ENCODE data around the gene PPIP5K1. TPM values are rescaled to one million over a fixed set of nuclear protein-coding genes. Genes with fewer than 3 reads are reported as not detected.
"Not testable (repeated sequence)": the region's sequence is repeated elsewhere in the genome, so short reads cannot be mapped to it uniquely, and the experiment has no call there.

PPIP5K1 gene
- 26.9 TPM for total RNA-seq (ENCODE audit: unreplicated experiment)
- long read RNA-seq, result 0 reads

- H3K4me1 Mint-ChIP-seq (ENCODE audit: unreplicated experiment); H3K27me3 Mint-ChIP-seq (ENCODE audit: unreplicated experiment); H3K4me3 Mint-ChIP-seq (ENCODE audit: unreplicated experiment); H3K27ac Mint-ChIP-seq (ENCODE audit: unreplicated experiment); DNase-seq (ENCODE audit: low spot score); H3K36me3 Mint-ChIP-seq (ENCODE audit: low read depth, unreplicated experiment); H3K9me3 Mint-ChIP-seq (ENCODE audit: unreplicated experiment): not testable (repeated sequence)
These were observed at the start of gene PPIP5K1 for GRCh38 chr15:43589778-43590466. Gene PPIP5K1 (minus strand): TSS chr15:43590208. CDS start chr15:43584504, 5,704 bp downstream.

GRCh38 chr15:43638464-43639204, 48.6 kb upstream of the PPIP5K1 start:
- DNase-seq (ENCODE audit: low spot score); H3K27me3 Mint-ChIP-seq (ENCODE audit: unreplicated experiment); H3K9me3 Mint-ChIP-seq (ENCODE audit: unreplicated experiment); H3K27ac Mint-ChIP-seq (ENCODE audit: unreplicated experiment); H3K4me1 Mint-ChIP-seq (ENCODE audit: unreplicated experiment); H3K4me3 Mint-ChIP-seq (ENCODE audit: unreplicated experiment); H3K36me3 Mint-ChIP-seq (ENCODE audit: low read depth, unreplicated experiment): not testable (repeated sequence)

- not testable (repeated sequence) for H3K27me3 Mint-ChIP-seq (ENCODE audit: unreplicated experiment); DNase-seq (ENCODE audit: low spot score); H3K4me3 Mint-ChIP-seq (ENCODE audit: unreplicated experiment); H3K36me3 Mint-ChIP-seq (ENCODE audit: low read depth, unreplicated experiment); H3K27ac Mint-ChIP-seq (ENCODE audit: unreplicated experiment); H3K9me3 Mint-ChIP-seq (ENCODE audit: unreplicated experiment); H3K4me1 Mint-ChIP-seq (ENCODE audit: unreplicated experiment)
These were observed 36.9 kb upstream of the PPIP5K1 start for GRCh38 chr15:43626937-43627336.

- Mint-ChIP-seq H3K36me3 (ENCODE audit: low read depth, unreplicated experiment) (no peaks in the 10 kb centered on the region), H3K9me3 (ENCODE audit: unreplicated experiment) (no peaks in the 10 kb centered on the region), H3K4me1 (ENCODE audit: unreplicated experiment) (no peaks in the 10 kb centered on the region), H3K4me3 (ENCODE audit: unreplicated experiment) (no peak overlapping the region), H3K27ac (ENCODE audit: unreplicated experiment) (no peak overlapping the region), H3K27me3 (ENCODE audit: unreplicated experiment) (peaks cover 2% of the 10 kb centered on the region)
- no peak for DNase-seq (ENCODE audit: low spot score)
- no peak for TF ChIP-seq CTCF (IDR thresholded peaks at IDR 0.05; ENCODE audit: unreplicated experiment)
These were observed 35.1 kb upstream of the PPIP5K1 start for GRCh38 chr15:43625106-43625505.

DNA sequence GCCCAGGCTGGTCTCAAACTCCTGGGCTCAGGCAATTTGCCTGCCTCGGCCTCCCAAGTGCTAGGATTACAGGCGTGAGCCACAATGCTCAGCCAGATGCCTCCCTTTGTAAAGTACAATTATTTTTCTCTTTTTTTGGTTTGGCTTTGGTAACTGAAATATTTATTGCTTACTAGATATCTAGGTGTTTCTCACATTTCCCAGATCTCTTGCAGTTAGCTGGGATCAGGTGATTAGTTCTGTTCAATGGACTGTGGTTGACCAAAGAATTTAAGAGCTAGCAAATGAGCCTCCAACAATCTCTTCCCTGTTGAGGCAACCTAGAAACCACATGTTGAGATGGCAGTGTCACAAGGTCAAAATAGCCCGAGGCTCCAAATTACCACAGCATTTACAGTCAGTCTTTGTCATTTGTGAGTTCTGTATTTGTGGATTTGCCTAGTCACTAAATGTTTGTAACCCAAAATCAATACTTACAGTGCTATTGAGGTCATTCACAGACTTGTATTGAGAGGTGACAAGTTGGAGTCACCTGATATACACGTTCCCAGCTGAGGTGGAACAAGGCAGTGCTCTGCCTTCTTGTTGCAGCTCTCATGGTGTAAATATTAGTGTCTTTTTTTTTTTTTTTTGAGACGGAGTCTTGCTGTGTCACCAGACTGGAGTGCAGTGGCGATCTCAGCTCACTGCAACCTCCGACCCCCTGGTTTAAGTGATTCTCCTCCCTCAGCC, 32.2 kb upstream of the PPIP5K1 start:
- H3K4me1 Mint-ChIP-seq (ENCODE audit: unreplicated experiment); DNase-seq (ENCODE audit: low spot score); H3K36me3 Mint-ChIP-seq (ENCODE audit: low read depth, unreplicated experiment); H3K9me3 Mint-ChIP-seq (ENCODE audit: unreplicated experiment); H3K27me3 Mint-ChIP-seq (ENCODE audit: unreplicated experiment); H3K27ac Mint-ChIP-seq (ENCODE audit: unreplicated experiment); H3K4me3 Mint-ChIP-seq (ENCODE audit: unreplicated experiment): not testable (repeated sequence)

DNA sequence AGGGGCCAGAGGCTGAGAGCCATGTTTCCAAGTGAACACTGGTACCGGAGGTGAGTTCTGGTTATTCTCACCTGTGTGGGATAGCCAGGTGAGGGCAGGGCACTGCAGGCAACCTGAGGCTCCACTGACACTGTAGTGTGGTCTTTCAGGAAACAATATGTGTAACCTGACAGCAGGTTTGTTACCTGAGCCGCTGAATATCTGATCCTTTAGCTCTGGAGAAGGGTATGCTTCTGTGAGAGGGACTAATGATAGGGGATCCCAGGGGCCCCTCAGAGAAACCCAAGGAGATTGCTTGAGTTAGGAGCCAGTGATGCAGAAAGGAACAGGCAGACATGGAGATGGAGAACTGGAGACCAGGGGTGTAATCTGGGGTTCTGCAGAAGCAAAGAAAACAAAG, 28.7 kb upstream of the PPIP5K1 start, which contains the start of gene STRC:
STRC (minus strand) TSS at position 101 of the 400 bp plus-strand sequence; CDS start at position 23, 78 bp downstream.
- not testable (repeated sequence) for H3K9me3 Mint-ChIP-seq (ENCODE audit: unreplicated experiment); H3K4me1 Mint-ChIP-seq (ENCODE audit: unreplicated experiment); H3K36me3 Mint-ChIP-seq (ENCODE audit: low read depth, unreplicated experiment); DNase-seq (ENCODE audit: low spot score); H3K4me3 Mint-ChIP-seq (ENCODE audit: unreplicated experiment); H3K27me3 Mint-ChIP-seq (ENCODE audit: unreplicated experiment); H3K27ac Mint-ChIP-seq (ENCODE audit: unreplicated experiment)

DNA sequence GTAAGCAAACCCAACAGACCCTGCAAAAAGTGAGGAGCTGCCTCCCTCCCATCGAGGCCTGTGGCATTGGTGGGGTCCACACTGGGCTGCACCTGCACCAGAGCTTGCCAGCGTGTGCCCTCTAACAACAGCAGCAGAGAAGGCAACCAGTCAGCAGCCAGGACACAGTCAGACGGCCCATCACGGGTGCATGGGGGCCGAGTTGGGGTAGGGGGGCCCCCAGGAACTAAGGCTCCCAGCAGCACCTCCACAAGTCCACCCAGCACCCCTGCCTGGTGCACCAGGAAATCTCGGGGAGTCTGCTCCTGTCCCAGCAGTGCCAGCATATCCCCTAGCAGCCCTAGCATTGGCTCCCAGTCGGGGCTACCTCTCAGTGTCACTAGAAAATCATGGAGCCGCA, 27.7 kb upstream of the PPIP5K1 start:
- not testable (repeated sequence) for DNase-seq (ENCODE audit: low spot score); H3K4me3 Mint-ChIP-seq (ENCODE audit: unreplicated experiment); H3K27me3 Mint-ChIP-seq (ENCODE audit: unreplicated experiment); H3K27ac Mint-ChIP-seq (ENCODE audit: unreplicated experiment); H3K36me3 Mint-ChIP-seq (ENCODE audit: low read depth, unreplicated experiment); H3K9me3 Mint-ChIP-seq (ENCODE audit: unreplicated experiment); H3K4me1 Mint-ChIP-seq (ENCODE audit: unreplicated experiment)

- H3K4me1 Mint-ChIP-seq (ENCODE audit: unreplicated experiment); DNase-seq (ENCODE audit: low spot score); H3K4me3 Mint-ChIP-seq (ENCODE audit: unreplicated experiment); H3K27me3 Mint-ChIP-seq (ENCODE audit: unreplicated experiment); H3K9me3 Mint-ChIP-seq (ENCODE audit: unreplicated experiment); H3K36me3 Mint-ChIP-seq (ENCODE audit: low read depth, unreplicated experiment); H3K27ac Mint-ChIP-seq (ENCODE audit: unreplicated experiment): not testable (repeated sequence)
These were observed 12.2 kb upstream of the PPIP5K1 start for GRCh38 chr15:43602233-43602632.

DNA sequence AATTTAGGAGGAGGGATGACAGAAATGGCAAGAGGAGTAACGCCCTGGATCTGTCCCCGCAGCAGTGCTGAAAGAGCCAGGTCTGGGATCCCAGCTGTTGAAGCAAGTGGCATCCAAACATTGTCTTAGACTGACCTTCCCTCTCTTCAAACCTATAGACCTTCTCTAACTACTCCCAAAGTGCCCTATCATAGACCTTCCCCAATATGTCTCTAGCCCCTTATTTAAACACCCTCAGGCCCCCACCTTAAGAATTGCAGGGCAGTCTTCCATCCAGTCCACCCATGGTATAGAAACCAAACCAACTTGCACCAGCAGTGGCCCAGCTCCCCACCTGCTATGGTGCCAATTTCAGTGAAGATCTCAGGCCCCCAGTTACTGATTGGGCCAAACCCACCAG, 10.2 kb upstream of the PPIP5K1 start:
- not testable (repeated sequence) for DNase-seq (ENCODE audit: low spot score); H3K27ac Mint-ChIP-seq (ENCODE audit: unreplicated experiment); H3K4me1 Mint-ChIP-seq (ENCODE audit: unreplicated experiment); H3K36me3 Mint-ChIP-seq (ENCODE audit: low read depth, unreplicated experiment); H3K9me3 Mint-ChIP-seq (ENCODE audit: unreplicated experiment); H3K27me3 Mint-ChIP-seq (ENCODE audit: unreplicated experiment); H3K4me3 Mint-ChIP-seq (ENCODE audit: unreplicated experiment)

GRCh38 chr15:43599131-43599530, 9.1 kb upstream of the PPIP5K1 start:
- not testable (repeated sequence) for H3K27ac Mint-ChIP-seq (ENCODE audit: unreplicated experiment); H3K4me3 Mint-ChIP-seq (ENCODE audit: unreplicated experiment); H3K36me3 Mint-ChIP-seq (ENCODE audit: low read depth, unreplicated experiment); H3K27me3 Mint-ChIP-seq (ENCODE audit: unreplicated experiment); H3K4me1 Mint-ChIP-seq (ENCODE audit: unreplicated experiment); DNase-seq (ENCODE audit: low spot score); H3K9me3 Mint-ChIP-seq (ENCODE audit: unreplicated experiment)
